PC-9 (cell line): Measurements from ENCODE around the gene AMPD2. TPM values are rescaled to one million over a fixed set of nuclear protein-coding genes. Genes with fewer than 3 reads are reported as not detected.

Experiments used
- BruUV-seq: library from RNA; stranded (reverse); fragments of 400-500 nt; replicated peaks from 2 replicates; lab custom pipeline; 2021; lab: Mats Ljungman, UMichigan
- CTCF ChIA-PET: fragments of 300-600 bp; sonication (Branson Sonifier 250); formaldehyde crosslinking; loops from one replicate; lab custom pipeline; 2022; ENCODE audit warnings: antibody characterized with exemption; lab: Charles Lee
- POLR2A ChIA-PET: fragments of 300-600 bp; sonication (Branson Sonifier 250); formaldehyde crosslinking; loops from one replicate; lab custom pipeline; 2022; ENCODE audit warnings: antibody characterized with exemption; ENCODE audit not compliant: unreplicated experiment; lab: Charles Lee
- DNase-seq, 2 experiments: peaks; one replicate each; pipeline versions ENCODE4 v3.0.0 to v3.0.0-alpha.2; 2015 to 2022; ENCODE audit warnings: mixed read lengths in 1 of 2
- H2AFZ ChIP-seq: fragments of 200-600 bp; sonication (generic); 2 replicates; pipeline ENCODE4 v1.8.1; 2017; ENCODE audit warnings: antibody characterized with exemption
- H3F3A ChIP-seq: fragments of 200-600 bp; sonication (generic); 2 replicates; pipeline ENCODE4 v1.8.1; 2017; ENCODE audit warnings: antibody characterized with exemption, mild to moderate bottlenecking, low read depth; ENCODE audit not compliant: insufficient read depth
- H3K27ac ChIP-seq: fragments of 200-600 bp; sonication (generic); 2 replicates; pipeline ENCODE4 v1.6.1; 2016; ENCODE audit warnings: mixed run types
- H3K27me3 ChIP-seq: fragments of 200-600 bp; sonication (generic); 2 replicates; pipeline ENCODE4 v1.6.1; 2016; ENCODE audit warnings: low read depth, mixed run types; ENCODE audit not compliant: insufficient read depth
- H3K36me3 ChIP-seq: fragments of 200-600 bp; sonication (generic); 2 replicates; pipeline ENCODE4 v1.6.1; 2016; ENCODE audit warnings: low read depth, mixed run types
- H3K4me1 ChIP-seq: fragments of 200-600 bp; sonication (generic); replicated peaks from 2 replicates; pipeline ENCODE4 v1.6.1; 2016; ENCODE audit warnings: mixed run types; ENCODE audit not compliant: insufficient read depth
- H3K4me2 ChIP-seq: fragments of 200-600 bp; sonication (generic); 2 replicates; pipeline ENCODE4 v1.6.1; 2017; ENCODE audit warnings: mixed run types
- H3K4me3 ChIP-seq: fragments of 200-600 bp; sonication (generic); 2 replicates; pipeline ENCODE4 v1.6.1; 2016; ENCODE audit warnings: mixed run types
- H3K79me2 ChIP-seq: fragments of 200-600 bp; sonication (generic); 2 replicates; pipeline ENCODE4 v1.6.1; 2017; ENCODE audit warnings: low read depth, mixed run types
- H3K9me2 ChIP-seq: fragments of 200-600 bp; sonication (generic); 2 replicates; pipeline ENCODE4 v1.8.1; 2017; ENCODE audit warnings: mild to moderate bottlenecking; ENCODE audit not compliant: insufficient read depth
- H3K9me3 ChIP-seq: fragments of 200-600 bp; sonication (generic); 2 replicates; pipeline ENCODE4 v1.8.1; 2016; ENCODE audit warnings: low read depth; ENCODE audit not compliant: insufficient read depth
- H4K20me1 ChIP-seq: fragments of 200-600 bp; sonication (generic); 2 replicates; pipeline ENCODE4 v1.8.1; 2017; ENCODE audit not compliant: insufficient read depth
- EZH2 ChIP-seq: fragments of 200-600 bp; sonication (generic); IDR thresholded peaks from 2 replicates; pipeline ENCODE4 v1.8.0; 2017; ENCODE audit warnings: antibody characterized with exemption, low read depth
- intact Hi-C: fragments of 100-400 bp; cut with micrococcal nuclease; formaldehyde crosslinking; loops from one replicate; pipeline ENCODE4 v1.10.0; 2022; ENCODE audit not compliant: unreplicated experiment
- total RNA-seq: library from RNA; stranded (reverse); gene quantifications from 2 replicates; pipeline ENCODE4 v1.2.3, GENCODE V29; 2021
- TF ChIP-seq, protein P1 (sequence below): fragments of 200-600 bp; sonication (generic); conservative IDR thresholded peaks from 2 replicates; pipeline ENCODE4 v1.6.1; 2017; ENCODE audit warnings: mixed run types, antibody characterized with exemption, mild to moderate bottlenecking, moderate library complexity

AMPD2 gene
- total RNA-seq, 1 experiment from 2014 or later = 66.7 TPM

DNA sequence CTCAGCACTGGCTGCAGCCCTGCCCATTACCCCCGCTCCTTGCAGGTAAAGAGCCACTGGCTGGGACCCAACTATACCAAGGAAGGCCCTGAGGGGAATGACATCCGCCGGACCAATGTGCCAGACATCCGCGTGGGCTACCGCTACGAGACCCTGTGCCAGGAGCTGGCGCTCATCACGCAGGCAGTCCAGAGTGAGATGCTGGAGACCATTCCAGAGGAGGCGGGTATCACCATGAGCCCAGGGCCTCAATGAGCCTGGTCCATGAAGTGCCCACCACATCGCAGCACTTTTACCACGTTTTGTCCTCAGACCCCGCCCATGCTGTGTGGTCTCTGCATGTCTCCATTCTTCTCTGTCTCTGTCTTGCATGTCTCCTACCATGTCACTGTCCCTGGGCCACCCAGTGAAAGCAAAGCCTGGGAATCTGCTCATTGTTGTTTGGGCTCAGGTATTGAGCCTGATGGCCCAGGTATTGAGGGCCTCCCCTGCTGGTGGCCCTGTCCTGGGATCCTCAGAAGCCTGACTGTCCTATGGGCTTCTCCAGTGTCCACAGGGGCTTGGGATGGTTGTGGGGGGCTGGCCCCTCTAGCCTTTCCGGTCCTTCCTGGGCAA is 11.4 kb downstream of the AMPD2 start:
- Histone ChIP-seq H3K27me3 (no peaks in the 10 kb centered on the region), H3K4me3 (no peak overlapping the region), H3K27ac (no peak overlapping the region), H3K79me2 (no peaks in the 10 kb centered on the region), H3F3A (peaks cover 22% of the 10 kb centered on the region; the same call in 1 of the 2 replicates), H2AFZ (no peak overlapping the region), H3K4me1 (peaks cover 7% of the 10 kb centered on the region), H3K9me3 (no peaks in the 10 kb centered on the region), H3K9me2 (no peaks in the 10 kb centered on the region), H3K36me3 (peaks cover 30% of the 10 kb centered on the region), H3K4me2 (no peak overlapping the region), H4K20me1 (no peaks in the 10 kb centered on the region)
- peak in 1 of 2 experiments; percentile 9 for DNase-seq
- intact Hi-C loops = no loop called here
- TF ChIP-seq, protein P1, sequence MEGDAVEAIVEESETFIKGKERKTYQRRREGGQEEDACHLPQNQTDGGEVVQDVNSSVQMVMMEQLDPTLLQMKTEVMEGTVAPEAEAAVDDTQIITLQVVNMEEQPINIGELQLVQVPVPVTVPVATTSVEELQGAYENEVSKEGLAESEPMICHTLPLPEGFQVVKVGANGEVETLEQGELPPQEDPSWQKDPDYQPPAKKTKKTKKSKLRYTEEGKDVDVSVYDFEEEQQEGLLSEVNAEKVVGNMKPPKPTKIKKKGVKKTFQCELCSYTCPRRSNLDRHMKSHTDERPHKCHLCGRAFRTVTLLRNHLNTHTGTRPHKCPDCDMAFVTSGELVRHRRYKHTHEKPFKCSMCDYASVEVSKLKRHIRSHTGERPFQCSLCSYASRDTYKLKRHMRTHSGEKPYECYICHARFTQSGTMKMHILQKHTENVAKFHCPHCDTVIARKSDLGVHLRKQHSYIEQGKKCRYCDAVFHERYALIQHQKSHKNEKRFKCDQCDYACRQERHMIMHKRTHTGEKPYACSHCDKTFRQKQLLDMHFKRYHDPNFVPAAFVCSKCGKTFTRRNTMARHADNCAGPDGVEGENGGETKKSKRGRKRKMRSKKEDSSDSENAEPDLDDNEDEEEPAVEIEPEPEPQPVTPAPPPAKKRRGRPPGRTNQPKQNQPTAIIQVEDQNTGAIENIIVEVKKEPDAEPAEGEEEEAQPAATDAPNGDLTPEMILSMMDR = no peak
- no peak for TF ChIP-seq EZH2
- POLR2A ChIA-PET = no interaction called here
- CTCF ChIA-PET = interaction anchor here (1.3 to 1.4 kb wide), 3 partner anchors 14 to 85 kb away, joined by 3 to 10 read pairs (median 7); partner anchors contain the start of gene GNAI3
- no TSS peak for BruUV-seq

DNA sequence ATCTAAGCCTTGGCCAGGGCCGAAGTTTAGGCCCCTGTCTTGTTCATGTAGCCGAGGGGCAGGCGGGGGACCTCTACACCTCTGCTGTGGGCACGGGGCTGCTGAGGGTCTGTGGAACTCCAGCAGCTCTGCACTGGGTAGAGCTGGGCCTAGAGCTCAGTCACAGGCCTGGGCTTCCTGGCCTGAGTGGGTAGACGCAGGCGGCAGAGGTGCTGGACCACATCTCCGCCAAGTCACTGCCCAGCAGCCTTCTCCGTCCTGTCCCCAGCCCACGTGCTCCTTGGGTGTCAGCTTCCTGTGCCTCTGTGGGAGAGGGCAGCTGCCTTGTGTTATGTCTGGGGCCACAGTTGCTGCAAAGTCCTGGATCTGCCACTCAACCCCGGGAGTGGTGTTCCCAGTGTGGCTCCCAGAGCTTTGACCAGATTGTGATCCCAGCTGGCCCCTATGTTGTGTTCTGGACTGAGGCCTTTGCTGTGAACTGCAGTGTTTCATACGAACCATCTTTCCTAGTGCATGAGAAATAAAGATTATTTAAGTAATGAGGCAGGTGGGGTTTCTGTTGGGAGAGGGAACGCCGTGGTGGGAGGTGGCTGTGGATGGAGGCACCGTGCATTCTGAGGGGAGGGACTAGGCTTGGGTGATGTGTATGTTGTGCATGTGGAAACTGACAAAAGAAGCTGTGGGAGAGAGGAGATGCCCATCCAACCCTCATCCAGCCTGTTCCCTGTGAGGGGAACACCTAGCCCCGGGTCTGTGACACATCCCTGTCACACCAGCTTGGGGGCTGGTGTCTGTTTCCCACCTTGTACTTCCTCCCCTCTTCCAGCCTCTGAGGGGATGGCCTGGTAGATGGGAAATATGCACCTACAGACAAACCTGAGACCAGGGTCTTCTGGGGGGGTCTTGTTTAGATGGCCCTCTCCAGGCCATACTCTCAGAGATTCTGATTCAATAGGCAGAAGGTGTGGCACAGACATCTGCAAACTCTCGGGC is 12.2 kb downstream of the AMPD2 start:
- Histone ChIP-seq H3F3A (peaks cover 23% of the 10 kb centered on the region; the same call in 1 of the 2 replicates), H4K20me1 (no peaks in the 10 kb centered on the region), H3K27ac (no peak overlapping the region), H3K36me3 (peaks cover 24% of the 10 kb centered on the region), H2AFZ (no peak overlapping the region), H3K4me3 (no peak overlapping the region), H3K27me3 (no peaks in the 10 kb centered on the region), H3K4me1 (peaks cover 15% of the 10 kb centered on the region), H3K9me2 (no peaks in the 10 kb centered on the region), H3K9me3 (no peaks in the 10 kb centered on the region), H3K4me2 (no peak overlapping the region), H3K79me2 (no peaks in the 10 kb centered on the region)
- intact Hi-C loops = no loop called here
- no TSS peak for BruUV-seq
- CTCF ChIA-PET = no interaction called here
- POLR2A ChIA-PET = no interaction called here
- TF ChIP-seq, protein P1 = no peak
- no peak for TF ChIP-seq EZH2
- DNase-seq = peak in 1 of 2 experiments; percentile 9

DNA sequence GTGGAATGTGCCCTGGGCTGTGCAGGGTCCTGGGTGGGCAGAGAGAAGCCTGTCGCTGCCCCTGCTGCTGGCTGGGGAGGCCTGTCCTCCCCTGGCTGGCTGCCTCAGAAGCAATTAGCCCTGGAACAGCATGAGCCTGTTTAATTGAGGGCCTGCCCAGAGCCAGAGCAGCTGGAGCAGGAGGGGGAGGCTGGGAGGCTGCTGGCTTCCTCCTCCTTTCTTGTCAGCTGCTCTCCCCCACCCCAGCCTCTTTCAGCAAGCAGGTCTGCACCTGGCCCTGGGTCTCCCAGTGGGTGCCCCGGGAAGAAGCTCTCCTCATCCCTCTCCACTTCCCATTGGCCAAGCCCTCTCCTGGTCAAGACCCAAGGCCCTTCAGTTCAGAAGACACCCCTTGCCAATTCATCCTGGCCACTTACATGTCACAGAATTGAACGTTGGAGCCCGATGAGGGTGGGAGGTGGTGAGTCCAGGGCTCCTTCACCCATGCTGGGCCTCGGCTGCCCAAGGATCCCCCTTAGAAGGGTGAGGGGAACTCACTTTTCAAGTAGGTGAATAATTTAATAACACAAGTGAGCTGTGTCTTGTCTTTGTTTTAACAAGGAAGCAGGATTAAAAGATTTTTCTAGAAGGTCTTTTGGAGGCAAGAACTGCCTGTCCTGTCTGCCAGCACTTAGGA is 13.2 kb downstream of the AMPD2 start:
- peak in 1 of 2 experiments; percentile 30 for DNase-seq
- H3F3A ChIP-seq = peaks cover 18% of the 10 kb centered on the region; the same call in 1 of the 2 replicates
- H3K4me2 ChIP-seq = no peak overlapping the region
- no peak overlapping the region for H3K27ac ChIP-seq
- peaks cover 18% of the 10 kb centered on the region for H3K36me3 ChIP-seq
- POLR2A ChIA-PET = no interaction called here
- no peaks in the 10 kb centered on the region for H3K27me3 ChIP-seq
- H3K79me2 ChIP-seq = no peaks in the 10 kb centered on the region
- H2AFZ ChIP-seq = no peak overlapping the region
- H3K4me3 ChIP-seq = no peak overlapping the region
- intact Hi-C loops = no loop called here
- TF ChIP-seq, protein P1 = no peak
- no peak for TF ChIP-seq EZH2
- H3K4me1 ChIP-seq = peaks cover 18% of the 10 kb centered on the region
- H3K9me2 ChIP-seq = no peaks in the 10 kb centered on the region
- no TSS peak for BruUV-seq
- H4K20me1 ChIP-seq = no peaks in the 10 kb centered on the region
- CTCF ChIA-PET = interaction anchor here (1.0 kb wide), 1 partner anchor 142 kb away, joined by 4 read pairs; no protein-coding TSS in a partner anchor
- H3K9me3 ChIP-seq = no peaks in the 10 kb centered on the region
